ENCODE measurements around the gene EEF2KMT. TPM values are rescaled to one million over a fixed set of nuclear protein-coding genes. Genes with fewer than 3 reads are reported as not detected.
A peak's percentile ranks its signal among the peaks of the same experiment; 100 is the strongest.
"Not testable (repeated sequence)": the region's sequence is repeated elsewhere in the genome, so short reads cannot be mapped to it uniquely, and the experiment has no call there.

EEF2KMT gene
- total RNA-seq, 1 donor from 2014 or later = 9.5 TPM

- H3K27me3 ChIP-seq (ENCODE audit: low read depth); H3K4me1 ChIP-seq; H3K9me3 ChIP-seq; H3K27ac ChIP-seq; ATAC-seq; H3K4me3 ChIP-seq; intact Hi-C loops (cut with DNase I); DNase-seq: not testable (repeated sequence)
- H3K36me3 ChIP-seq = peaks cover 35% of the 10 kb centered on the region
Measured at GRCh38 chr16:5089911-5090555, 7.6 kb downstream of the EEF2KMT start.

GRCh38 chr16:5088936-5089335, 8.7 kb downstream of the EEF2KMT start:
- H3K4me3 ChIP-seq; DNase-seq; H3K27ac ChIP-seq; intact Hi-C loops (cut with DNase I); H3K27me3 ChIP-seq (ENCODE audit: low read depth); ATAC-seq; H3K9me3 ChIP-seq; H3K4me1 ChIP-seq: not testable (repeated sequence)
- H3K36me3 ChIP-seq = peaks cover 42% of the 10 kb centered on the region

- H3K9me3 ChIP-seq; H3K4me3 ChIP-seq; H3K4me1 ChIP-seq; ATAC-seq; H3K27ac ChIP-seq; intact Hi-C loops (cut with DNase I); DNase-seq; H3K27me3 ChIP-seq (ENCODE audit: low read depth): not testable (repeated sequence)
- H3K36me3 ChIP-seq = peaks cover 48% of the 10 kb centered on the region
Measured at GRCh38 chr16:5088086-5088790, 9.4 kb downstream of the EEF2KMT start.

- H3K9me3 ChIP-seq; H3K4me1 ChIP-seq; H3K4me3 ChIP-seq; DNase-seq; H3K27ac ChIP-seq; H3K27me3 ChIP-seq (ENCODE audit: low read depth); intact Hi-C loops (cut with DNase I); ATAC-seq: not testable (repeated sequence)
- peaks cover 69% of the 10 kb centered on the region for H3K36me3 ChIP-seq
Measured at GRCh38 chr16:5085716-5086115, 11.9 kb downstream of the EEF2KMT start.

GRCh38 chr16:5084802-5085201, 12.8 kb downstream of the EEF2KMT start:
- H3K27me3 ChIP-seq (ENCODE audit: low read depth); intact Hi-C loops (cut with DNase I); H3K9me3 ChIP-seq; H3K4me3 ChIP-seq; ATAC-seq; H3K4me1 ChIP-seq; DNase-seq; H3K27ac ChIP-seq: not testable (repeated sequence)
- peaks cover 67% of the 10 kb centered on the region for H3K36me3 ChIP-seq
- TF ChIP-seq CTCF (IDR thresholded peaks at IDR 0.05) = peak; percentile 61

GRCh38 chr16:5084099-5084731, 13.4 kb downstream of the EEF2KMT start:
- H3K27me3 ChIP-seq (ENCODE audit: low read depth); H3K4me3 ChIP-seq; DNase-seq; H3K4me1 ChIP-seq; H3K27ac ChIP-seq; ATAC-seq; H3K9me3 ChIP-seq; intact Hi-C loops (cut with DNase I): not testable (repeated sequence)
- H3K36me3 ChIP-seq = peaks cover 67% of the 10 kb centered on the region

GRCh38 chr16:5083646-5084045, 13.9 kb downstream of the EEF2KMT start:
- DNase-seq; H3K27ac ChIP-seq; H3K4me1 ChIP-seq; H3K9me3 ChIP-seq; intact Hi-C loops (cut with DNase I); H3K4me3 ChIP-seq; H3K27me3 ChIP-seq (ENCODE audit: low read depth); ATAC-seq: not testable (repeated sequence)
- H3K36me3 ChIP-seq = peaks cover 72% of the 10 kb centered on the region

GRCh38 chr16:5080996-5081395, 16.6 kb downstream of the EEF2KMT start:
- H3K36me3 ChIP-seq = peaks cover 85% of the 10 kb centered on the region
- H3K27ac ChIP-seq; ATAC-seq; DNase-seq; H3K4me3 ChIP-seq; H3K9me3 ChIP-seq; H3K27me3 ChIP-seq (ENCODE audit: low read depth); intact Hi-C loops (cut with DNase I); H3K4me1 ChIP-seq: not testable (repeated sequence)

- intact Hi-C loops (cut with DNase I) = not testable (repeated sequence)
Measured at GRCh38 chr16:5080461-5080860, 17.1 kb downstream of the EEF2KMT start.

More at GRCh38 chr16:5080461-5080860, 17.1 kb downstream of the EEF2KMT start:
- H3K4me3 ChIP-seq; H3K27ac ChIP-seq; H3K9me3 ChIP-seq; H3K4me1 ChIP-seq; DNase-seq; ATAC-seq; H3K27me3 ChIP-seq (ENCODE audit: low read depth): not testable (repeated sequence)
- peaks cover 89% of the 10 kb centered on the region for H3K36me3 ChIP-seq
